Ovary (tissue), 9 donors: Measurements from ENCODE around the gene PLPP7. TPM values are rescaled to one million over a fixed set of nuclear protein-coding genes. Genes with fewer than 3 reads are reported as not detected.

Experiments
- DNase-seq, 5 donors: peaks; one replicate each; pipeline ENCODE4 v3.0.0-alpha.2; 2019 to 2020
- H3K27ac ChIP-seq, 2 donors: fragments of 200-600 bp; one replicate each; pipeline versions ENCODE4 v1.5.1 to v1.8.0; 2019 to 2022
- H3K27me3 ChIP-seq: fragments of 200-600 bp; one replicate; pipeline ENCODE4 v1.8.0; 2022
- H3K36me3 ChIP-seq: fragments of 200-600 bp; sonication (generic); one replicate; pipeline ENCODE4 v1.5.1; 2019
- H3K4me1 ChIP-seq: one replicate; pipeline ENCODE4 v1.8.1; 2013; ENCODE audit warnings: mild to moderate bottlenecking, moderate library complexity; ENCODE audit not compliant: insufficient read depth
- H3K4me3 ChIP-seq: fragments of 200-600 bp; sonication (generic); one replicate; pipeline ENCODE4 v1.5.1; 2017
- H3K9me3 ChIP-seq, 2 donors: fragments of 200-600 bp in 1 of 2; sonication (generic) in 1 of 2; one replicate each; pipeline versions ENCODE4 v1.5.1 to v1.8.1; 2013 to 2019; ENCODE audit warnings: mild to moderate bottlenecking in 1 of 2, moderate library complexity in 1 of 2
- EP300 ChIP-seq: sonication (generic); formaldehyde crosslinking; IDR thresholded peaks from one replicate; pipeline ENCODE4 v1.6.1; 2017; ENCODE audit warnings: antibody characterized with exemption
- POLR2A ChIP-seq: fragments of 450-650 bp; IDR thresholded peaks from one replicate; pipeline ENCODE4 v1.6.1; 2017; ENCODE audit warnings: antibody characterized with exemption, mild to moderate bottlenecking, moderate library complexity
- WGBS, 3 donors: extraction: QIAGEN DNeasy Blood & Tissue Kit in 1 of 3; methylation state at CpG; one replicate each; pipeline versions ENCODE4 v1.1.5 to v1.1.7; 2013 to 2017; 5-methylcytosine and 5-hydroxymethylcytosine counted together
- intact Hi-C, 4 donors: fragments of 100-400 bp; cut with DNase I; formaldehyde crosslinking; loops; one replicate each; pipeline versions ENCODE4 v1.11.0 to v1.15.1; 2022 to 2023
- polyA plus RNA-seq, 2 donors: library from polyadenylated mRNA; stranded (reverse); fragments of 200-250 nt in 1 of 2; fragments of 350-450 nt in 1 of 2; fragmentation: Illumina TruSeq in 1 of 2; extraction: RNeasy Lipid Tissue Mini Kit (QIAGEN cat#74804) in 1 of 2; gene quantifications; one replicate each; pipeline ENCODE4 v1.2.3, GENCODE V29; 2013 to 2014
- total RNA-seq, 7 donors: library from RNA; depleted of rRNA in 2 of 7; stranded (reverse); fragments of >200 nt in 2 of 7; fragmentation: NEBNext Ultra II Directional in 3 of 7; extraction: Animal tissue kit (Norgen Biotek cat#: 25700) in 3 of 7; gene quantifications; one replicate each; pipeline versions ENCODE4 v1.1.0 to v1.2.4, GENCODE V29; 2016 to 2023
- TF ChIP-seq, protein P1 (sequence below), 3 donors: fragments of 450-650 bp in 2 of 3; fragments of 200-600 bp in 1 of 3; IDR thresholded peaks; one replicate each; pipeline versions ENCODE4 v1.5.1 to v1.8.0; 2016 to 2022; ENCODE audit warnings: antibody characterized with exemption in 3 of 3, mild to moderate bottlenecking in 1 of 3
- donor health status: DM: no; HTN: no; CAD: no; lungs with moderate emphysema.
- donor health status: DM: no; HTN: no; CAD: no.
- donor health status: Bipolar disorder and iron deficiency.
- donor health status: DM: yes; HTN: yes; CAD: no.
- donor health status: DM: no; HTN: no; CAD: no.
- donor health status: DM: yes; HTN: yes; CAD: no.

Gene PLPP7
- total and polyA plus RNA-seq, 9 donors = 3.6 to 12.0 (median 11.0) TPM

DNA sequence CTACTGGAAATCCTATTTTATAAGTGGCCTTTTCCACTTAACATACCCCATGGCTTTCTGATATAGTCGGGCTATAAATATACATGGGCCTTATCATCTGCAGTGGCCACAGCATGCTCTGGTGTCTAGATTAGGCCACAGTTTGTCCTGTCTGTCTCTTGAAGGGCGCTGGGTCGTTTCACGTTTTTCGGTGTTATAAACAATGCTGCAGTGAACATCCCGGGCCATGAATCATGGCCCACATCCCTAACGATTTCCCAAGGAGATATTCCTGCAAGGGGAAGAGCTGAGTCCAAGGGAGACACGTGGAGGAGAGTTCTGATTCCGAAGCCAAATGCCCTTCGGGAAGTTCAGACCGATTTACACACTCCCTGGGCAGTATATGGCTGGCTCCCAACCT, 8.4 kb downstream of the PLPP7 start:
- no peak for DNase-seq
- intact Hi-C loops = no loop called here
- no peaks in the 10 kb centered on the region for H3K27me3 ChIP-seq
- H3K27ac ChIP-seq = no peak overlapping the region
- H3K36me3 ChIP-seq = no peaks in the 10 kb centered on the region
- TF ChIP-seq, protein P1, sequence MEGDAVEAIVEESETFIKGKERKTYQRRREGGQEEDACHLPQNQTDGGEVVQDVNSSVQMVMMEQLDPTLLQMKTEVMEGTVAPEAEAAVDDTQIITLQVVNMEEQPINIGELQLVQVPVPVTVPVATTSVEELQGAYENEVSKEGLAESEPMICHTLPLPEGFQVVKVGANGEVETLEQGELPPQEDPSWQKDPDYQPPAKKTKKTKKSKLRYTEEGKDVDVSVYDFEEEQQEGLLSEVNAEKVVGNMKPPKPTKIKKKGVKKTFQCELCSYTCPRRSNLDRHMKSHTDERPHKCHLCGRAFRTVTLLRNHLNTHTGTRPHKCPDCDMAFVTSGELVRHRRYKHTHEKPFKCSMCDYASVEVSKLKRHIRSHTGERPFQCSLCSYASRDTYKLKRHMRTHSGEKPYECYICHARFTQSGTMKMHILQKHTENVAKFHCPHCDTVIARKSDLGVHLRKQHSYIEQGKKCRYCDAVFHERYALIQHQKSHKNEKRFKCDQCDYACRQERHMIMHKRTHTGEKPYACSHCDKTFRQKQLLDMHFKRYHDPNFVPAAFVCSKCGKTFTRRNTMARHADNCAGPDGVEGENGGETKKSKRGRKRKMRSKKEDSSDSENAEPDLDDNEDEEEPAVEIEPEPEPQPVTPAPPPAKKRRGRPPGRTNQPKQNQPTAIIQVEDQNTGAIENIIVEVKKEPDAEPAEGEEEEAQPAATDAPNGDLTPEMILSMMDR (IDR thresholded peaks at IDR 0.05) = no peak
- TF ChIP-seq POLR2A (no peak), EP300 (no peak)
- WGBS, 3 donors = 36 to 54% (median 44%) methylated on average over 11 of the region's 11 CpGs
- no peak overlapping the region for H3K4me3 ChIP-seq
- H3K4me1 ChIP-seq = no peaks in the 10 kb centered on the region
- no peaks in the 10 kb centered on the region for H3K9me3 ChIP-seq

DNA sequence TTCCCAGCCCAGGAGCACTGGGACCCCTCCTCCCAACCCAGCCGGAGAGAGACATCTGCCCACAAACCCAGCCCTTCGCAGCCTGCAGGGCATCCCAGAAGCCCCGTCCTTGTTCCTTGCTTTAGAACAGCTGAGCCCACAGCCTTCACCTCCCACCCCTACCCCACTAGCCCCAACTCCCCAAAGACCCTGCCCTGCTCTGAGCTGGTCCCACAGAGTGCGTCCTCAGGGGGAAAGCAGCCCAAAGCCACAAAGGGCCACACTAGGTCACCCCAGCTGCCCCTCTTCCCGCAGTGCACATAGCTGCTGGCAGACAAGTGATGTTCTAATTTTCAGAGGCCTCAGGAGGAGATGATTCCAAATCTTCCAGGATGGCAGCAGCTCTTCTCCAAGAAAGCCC, 8.8 kb downstream of the PLPP7 start:
- no peak for DNase-seq
- TF ChIP-seq, protein P1 (IDR thresholded peaks at IDR 0.05) = no peak
- Histone ChIP-seq H3K4me1 (no peaks in the 10 kb centered on the region), H3K36me3 (no peaks in the 10 kb centered on the region), H3K27ac (no peak overlapping the region), H3K9me3 (no peaks in the 10 kb centered on the region), H3K4me3 (no peak overlapping the region), H3K27me3 (no peaks in the 10 kb centered on the region)
- WGBS, 3 donors = 76 to 84% (median 84%) methylated on average over 5 of the region's 5 CpGs
- intact Hi-C loops = no loop called here

DNA sequence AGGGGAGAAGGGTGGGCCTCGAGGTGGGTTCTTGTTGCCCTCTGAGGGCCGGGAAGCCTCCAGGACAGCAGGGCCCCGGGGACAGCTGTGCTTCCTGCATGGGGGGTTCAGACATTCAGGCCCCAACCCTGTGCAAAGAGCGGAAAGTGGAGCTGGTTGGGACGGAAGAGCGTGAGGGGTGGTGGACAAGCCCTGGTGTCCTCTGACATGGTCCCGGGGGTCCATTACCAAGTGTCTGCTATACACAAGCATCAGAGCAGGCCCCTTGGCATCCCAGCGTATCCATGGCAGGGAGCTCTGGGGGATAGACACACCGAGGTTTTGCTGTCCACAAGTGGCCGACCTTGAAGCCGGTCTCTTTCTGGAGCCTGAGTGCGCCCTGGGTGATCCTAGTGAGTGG, 9.3 kb downstream of the PLPP7 start:
- no peaks in the 10 kb centered on the region for H3K36me3 ChIP-seq
- no peaks in the 10 kb centered on the region for H3K4me1 ChIP-seq
- H3K9me3 ChIP-seq = no peaks in the 10 kb centered on the region
- intact Hi-C loops = no loop called here
- H3K4me3 ChIP-seq = no peak overlapping the region
- H3K27ac ChIP-seq = no peak overlapping the region
- no peaks in the 10 kb centered on the region for H3K27me3 ChIP-seq
- no peak for DNase-seq
- TF ChIP-seq, protein P1 (IDR thresholded peaks at IDR 0.05) = no peak
- no peak for TF ChIP-seq EP300
- TF ChIP-seq POLR2A = no peak
- 92 to 94% (median 93%) methylated on average over 9 to 12 of the region's 12 CpGs for WGBS, 3 donors

DNA sequence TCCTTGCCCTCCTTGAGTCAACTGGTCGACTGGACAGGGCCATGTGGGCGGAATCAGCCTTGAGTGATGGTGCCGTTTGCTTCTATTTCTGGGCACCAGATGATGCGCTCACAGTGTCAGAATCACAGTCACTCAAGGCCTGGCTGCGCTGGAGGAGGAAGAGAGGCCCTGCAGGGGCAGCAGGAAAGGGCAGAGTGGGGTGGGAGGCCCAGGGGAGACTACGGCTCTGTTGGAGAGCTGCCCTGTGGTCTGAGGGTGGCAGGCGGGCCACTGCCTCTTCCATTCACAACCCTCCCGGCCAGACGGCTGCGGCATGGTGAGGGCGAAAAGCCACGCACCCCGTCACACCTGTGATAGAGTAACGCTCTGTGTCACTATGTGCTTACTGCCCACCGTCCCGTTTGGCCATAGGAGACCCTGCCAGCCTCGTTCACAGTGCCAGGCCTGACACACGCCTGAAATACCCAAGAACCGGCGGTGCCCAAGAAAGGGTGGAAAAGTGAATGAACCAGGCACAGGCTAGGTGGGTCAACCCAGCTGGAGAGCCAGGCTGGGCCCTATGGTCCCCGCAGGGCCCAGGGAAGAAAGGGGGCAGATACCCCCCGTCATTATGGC, 9.9 kb downstream of the PLPP7 start:
- DNase-seq = no peak
- intact Hi-C loops = no loop called here
- H3K27ac ChIP-seq = no peak overlapping the region
- H3K4me1 ChIP-seq = no peaks in the 10 kb centered on the region
- no peaks in the 10 kb centered on the region for H3K27me3 ChIP-seq
- H3K9me3 ChIP-seq = no peaks in the 10 kb centered on the region
- no peaks in the 10 kb centered on the region for H3K36me3 ChIP-seq
- no peak overlapping the region for H3K4me3 ChIP-seq
- WGBS, 3 donors = 66 to 82% (median 70%) methylated on average over 22 of the region's 22 CpGs
- no peak for TF ChIP-seq EP300
- TF ChIP-seq, protein P1 (IDR thresholded peaks at IDR 0.05) = no peak
